K562 (cell line): ENCODE measurements around the gene CCDC71L. TPM values are rescaled to one million over a fixed set of nuclear protein-coding genes. Genes with fewer than 3 reads are reported as not detected.

Experiments
- ATAC-seq: fragments of 200-7000 bp; cut with Tn5 transposase; 3 replicates; pipeline ENCODE4 v1.9.1; 2020; ENCODE audit warnings: moderate library complexity
- BruUV-seq: library from RNA; stranded (reverse); fragments of 400-500 nt; replicated peaks from 2 replicates; lab custom pipeline; 2021; lab: Mats Ljungman, UMichigan
- CTCF ChIA-PET: fragments of 300-600 bp; formaldehyde crosslinking; extraction: SDS; loops from one replicate; lab custom pipeline; 2021; ENCODE audit warnings: low intra/inter-chr PET ratio; lab: Yijun Ruan, JAX
- POLR2A ChIA-PET: fragments of 300-600, 350-650 bp; sonication (Branson Sonifier 250); formaldehyde crosslinking; extraction: SDS; loops from one replicate; lab custom pipeline; 2021; ENCODE audit warnings: antibody characterized with exemption, inconsistent platforms; lab: Yijun Ruan, JAX
- DNase-seq, 4 experiments: peaks; one replicate each; pipeline versions ENCODE4 v3.0.0 to v3.0.0-alpha.2; 2011 to 2018; ENCODE audit warnings: low spot score in 3 of 4, mixed read lengths in 3 of 4; ENCODE audit errors: extremely low read depth in 1 of 4
- FAIRE-seq: peaks from 2 replicates; lab custom pipeline; 2011; peaks lifted over from hg19 to GRCh38; lab: Jason Lieb, UNC
- H2AFZ ChIP-seq: 2 replicates; pipeline ENCODE4 v1.6.0; 2011; ENCODE audit warnings: low read depth, low read length, control low read depth, inconsistent platforms
- H3K27ac ChIP-seq: fragments of 200-600 bp; 3 replicates; pipeline ENCODE4 v1.8.0; 2011; ENCODE audit warnings: low read depth, mild to moderate bottlenecking, control low read depth, inconsistent platforms, low read length, moderate library complexity, mixed read lengths; ENCODE audit errors: extremely low read depth
- H3K27me3 ChIP-seq, 2 experiments: fragments of 300-600 bp in 1 of 2; 2 replicates in 1 of 2; 3 replicates in 1 of 2; pipeline versions ENCODE4 v1.6.0 to v1.8.0; 2011; ENCODE audit warnings: inconsistent platforms in 2 of 2, low read length in 2 of 2, mild to moderate bottlenecking in 1 of 2, mixed read lengths in 1 of 2, moderate library complexity in 1 of 2; ENCODE audit not compliant: control insufficient read depth in 2 of 2, insufficient read depth in 2 of 2
- H3K36me3 ChIP-seq: fragments of 300-600 bp; 3 replicates; pipeline ENCODE4 v1.8.0; 2011; ENCODE audit warnings: mild to moderate bottlenecking, low read length, inconsistent platforms; ENCODE audit not compliant: control insufficient read depth, insufficient read depth
- H3K4me1 ChIP-seq, 2 experiments: fragments of 200-600 bp in 1 of 2; replicated peaks in 1 of 2; 2 replicates in 1 of 2; 3 replicates in 1 of 2; pipeline versions ENCODE4 v1.5.1 to v1.8.0; 2011; ENCODE audit warnings: inconsistent platforms in 2 of 2, low read length in 2 of 2, mild to moderate bottlenecking in 1 of 2, mixed read lengths in 1 of 2, moderate library complexity in 1 of 2; ENCODE audit not compliant: control insufficient read depth in 2 of 2, insufficient read depth in 2 of 2
- H3K4me2 ChIP-seq: 2 replicates; pipeline ENCODE4 v1.6.1; 2011; ENCODE audit warnings: low read length, control low read depth, inconsistent platforms, mixed read lengths; ENCODE audit not compliant: insufficient read depth
- H3K4me3 ChIP-seq: fragments of 200-600 bp; sonication (generic), shearing (Covaris generic); 2 replicates; pipeline ENCODE4 v1.5.1; 2016; ENCODE audit warnings: control low read depth, inconsistent platforms
- H3K79me2 ChIP-seq: fragments of 200-600 bp; 3 replicates; pipeline ENCODE4 v1.8.0; 2011; ENCODE audit warnings: low read length, inconsistent platforms; ENCODE audit not compliant: control insufficient read depth, insufficient read depth
- H3K9ac ChIP-seq, 2 experiments: 2 replicates each; pipeline versions ENCODE4 v1.6.0 to v1.6.1; 2011; ENCODE audit warnings: low read depth in 2 of 2, low read length in 2 of 2, control low read depth in 1 of 2, inconsistent platforms in 1 of 2, mild to moderate bottlenecking in 1 of 2, mixed read lengths in 1 of 2; ENCODE audit not compliant: insufficient read depth in 1 of 2
- H3K9me1 ChIP-seq: one replicate; pipeline ENCODE4 v1.6.0; 2011; ENCODE audit warnings: inconsistent platforms, mild to moderate bottlenecking, low read length, moderate library complexity; ENCODE audit not compliant: control insufficient read depth, insufficient read depth
- H3K9me3 ChIP-seq: replicated peaks from 2 replicates; pipeline ENCODE4 v1.5.1; 2011; ENCODE audit warnings: low read depth, low read length, inconsistent platforms; ENCODE audit not compliant: control insufficient read depth, insufficient read depth
- H4K20me1 ChIP-seq: replicated peaks from 2 replicates; pipeline ENCODE4 v1.6.1; 2011; ENCODE audit warnings: low read length, inconsistent platforms, mixed read lengths; ENCODE audit not compliant: control insufficient read depth, insufficient read depth
- CEBPG ChIP-seq, 3 experiments: fragments of 200-800 bp in 1 of 3; sonication (Bioruptor generic) in 1 of 3; sonication (generic) in 1 of 3; formaldehyde crosslinking in 1 of 3; IDR thresholded peaks in 2 of 3; conservative IDR thresholded peaks in 1 of 3; 2 replicates each; pipeline versions ENCODE4 v1.6.1 to v1.8.0; 2016 to 2022; ENCODE audit warnings: missing compliant biosample characterization in 2 of 3, missing genetic modification characterization in 2 of 3, mild to moderate bottlenecking in 1 of 3, missing genetic modification reagents in 1 of 3
- JUND ChIP-seq, 2 experiments: IDR thresholded peaks; 2 replicates in 1 of 2; 3 replicates in 1 of 2; pipeline ENCODE4 v1.6.1; 2011; ENCODE audit warnings: borderline replicate concordance in 2 of 2, low read depth in 2 of 2, low read length in 2 of 2, improper control_type of control experiment in 1 of 2, missing biosample characterization in 1 of 2, missing genetic modification characterization in 1 of 2, missing genetic modification reagents in 1 of 2
- POLR3A ChIP-seq: IDR thresholded peaks from 2 replicates; pipeline ENCODE4 v1.6.1; 2011; ENCODE audit warnings: borderline replicate concordance, mild to moderate bottlenecking, moderate library complexity; ENCODE audit not compliant: insufficient read length, insufficient read depth; ENCODE audit errors: extremely low read depth
- ZNF175 ChIP-seq: fragments of 200-800 bp; sonication (Bioruptor generic); IDR thresholded peaks from 2 replicates; pipeline ENCODE4 v1.6.1; 2016; ENCODE audit warnings: low read depth, mild to moderate bottlenecking, missing genetic modification characterization, missing compliant biosample characterization
- WGBS: fragments of 100-300 bp; shearing (Covaris generic); methylation state at CpG from one replicate; pipeline ENCODE4 v1.1.6; 2016; ENCODE audit warnings: low coverage, mixed read lengths; ENCODE audit not compliant: insufficient coverage; ENCODE audit errors: missing lambda C conversion rate; 5-methylcytosine and 5-hydroxymethylcytosine counted together
- in situ Hi-C: fragments of 300-500 bp; cut with MboI; formaldehyde crosslinking; loops from 4 replicates; pipeline ENCODE4 v1.15.0; 2018; ENCODE audit warnings: inconsistent platforms, mixed read lengths
- intact Hi-C: fragments of 100-400 bp; cut with micrococcal nuclease; formaldehyde crosslinking; loops from 2 replicates; pipeline ENCODE4 v1.14.2; 2022
- polyA plus RNA-seq, 8 experiments: library from polyadenylated mRNA; depleted of rRNA in 4 of 8; stranded (reverse) in 5 of 8; unstranded in 3 of 8; fragments of >200 nt; fragmentation: Nextera tagmentation in 2 of 8; fragmentation: Illumina TruSeq in 1 of 8; extraction: Ambion mirVana in 2 of 8; extraction: Trizol in 1 of 8; gene quantifications; 2 replicates each; pipeline versions ENCODE4 v1.2.1 to v1.2.3, GENCODE V29; 2011 to 2014; ENCODE audit warnings: inconsistent platforms in 1 of 8, missing spikeins in 1 of 8
- total RNA-seq, 7 experiments: library from RNA; depleted of rRNA in 6 of 7; stranded (reverse); fragments of >200 nt in 6 of 7; fragmentation: Illumina TruSeq in 2 of 7; extraction: Trizol in 2 of 7; gene quantifications; 2 replicates each; pipeline versions ENCODE4 v1.2.1 to v1.2.3, GENCODE V29; 2011 to 2021; ENCODE audit warnings: low replicate concordance in 1 of 7
- TF ChIP-seq, protein P1 (sequence below): sonication (generic); formaldehyde crosslinking; IDR thresholded peaks from 2 replicates; pipeline ENCODE4 v1.9.0; 2022; ENCODE audit warnings: mild to moderate bottlenecking, missing genetic modification reagents
- TF ChIP-seq, protein P2 (sequence below), 2 experiments: fragments of 450-650 bp in 1 of 2; sonication (generic) in 1 of 2; formaldehyde crosslinking in 1 of 2; IDR thresholded peaks in 1 of 2; conservative IDR thresholded peaks in 1 of 2; 2 replicates each; pipeline versions ENCODE4 v1.6.1 to v1.8.1; 2016 to 2023; ENCODE audit warnings: mild to moderate bottlenecking in 2 of 2, moderate library complexity in 2 of 2, inconsistent platforms in 1 of 2, missing genetic modification reagents in 1 of 2
- TF ChIP-seq, protein P3 (sequence below): fragments of 450-650 bp; formaldehyde crosslinking; IDR thresholded peaks from 2 replicates; pipeline ENCODE4 v1.4.0; 2022; ENCODE audit warnings: missing genetic modification characterization

CCDC71L gene
- total and polyA plus RNA-seq, 9 of the 15 experiments (the other 6 are each of a cell fraction or from before 2014, with no cell fraction given): 5.7 to 108 (median 25.4) TPM

DNA sequence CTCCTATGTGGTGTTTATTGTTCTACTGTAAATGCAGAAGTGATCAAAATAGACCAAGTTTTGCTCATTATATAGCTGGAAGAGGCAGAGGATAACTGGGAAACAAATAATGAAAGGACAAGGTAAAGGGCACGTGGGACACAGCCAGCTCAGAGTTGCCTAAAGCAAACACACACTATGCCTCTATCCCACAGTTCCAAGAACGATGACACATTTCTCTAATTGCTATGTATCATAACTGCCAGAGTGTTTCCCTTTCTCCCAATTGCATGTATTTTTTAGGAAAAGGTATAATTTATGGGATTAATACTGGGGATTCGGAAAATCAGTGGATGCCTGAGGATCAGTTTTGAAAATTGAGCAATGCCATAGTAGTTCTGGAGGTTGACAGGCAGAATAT is 49.0 kb downstream of the CCDC71L start:
- intact Hi-C loops (no loop called here), in situ Hi-C loops (no loop called here)
- Histone ChIP-seq H3K4me3 (no peak overlapping the region), H3K79me2 (no peaks in the 10 kb centered on the region), H3K36me3 (no peaks in the 10 kb centered on the region), H3K9ac (no peak overlapping the region), H3K4me1 (peaks cover 14 to 31% of the 10 kb centered on the region in 2 experiments), H3K9me1 (no peaks in the 10 kb centered on the region), H3K9me3 (0 out of 2 replicates have a peak, but pooled peaks cover 3% of the 10 kb centered on the region), H4K20me1 (no peaks in the 10 kb centered on the region), H3K27ac (no peak overlapping the region), H2AFZ (peak overlapping the region; percentile 5; the same call in 1 of the 2 replicates), H3K27me3 (no peaks in the 10 kb centered on the region), H3K4me2 (no peak overlapping the region)
- no peak for DNase-seq
- no peak for FAIRE-seq
- ChIA-PET POLR2A (interaction anchor here (1.0 to 1.5 kb wide), 2 partner anchors 10 kb away, joined by 3 read pairs; no protein-coding TSS in a partner anchor), CTCF (no interaction called here)
- whole genome bisulfite sequencing: 48% methylated on average over 3 of the region's 3 CpGs
- no peak for ATAC-seq
- BruUV-seq: no TSS peak
- TF ChIP-seq, protein P1, sequence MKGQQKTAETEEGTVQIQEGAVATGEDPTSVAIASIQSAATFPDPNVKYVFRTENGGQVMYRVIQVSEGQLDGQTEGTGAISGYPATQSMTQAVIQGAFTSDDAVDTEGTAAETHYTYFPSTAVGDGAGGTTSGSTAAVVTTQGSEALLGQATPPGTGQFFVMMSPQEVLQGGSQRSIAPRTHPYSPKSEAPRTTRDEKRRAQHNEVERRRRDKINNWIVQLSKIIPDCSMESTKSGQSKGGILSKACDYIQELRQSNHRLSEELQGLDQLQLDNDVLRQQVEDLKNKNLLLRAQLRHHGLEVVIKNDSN (CRISPR knock-in tag): no peak
- peak; percentile 20; the same call in 1 of the 2 replicates for TF ChIP-seq JUND (IDR thresholded peaks at IDR 0.05; ENCODE audit: borderline replicate concordance, low read depth, low read length)
- TF ChIP-seq JUND (tag; IDR thresholded peaks at IDR 0.05; ENCODE audit: borderline replicate concordance, low read depth, low read length): no peak
- TF ChIP-seq CEBPG (CRISPR knock-in tag; IDR thresholded peaks at IDR 0.05): no peak
- peak in 1 of 2 experiments; percentile 58; a peak in 2 of 4 replicates for TF ChIP-seq CEBPG (tag; conservative IDR thresholded peaks at IDR 0.05 in 1 of 2, IDR thresholded peaks at IDR 0.05 in 1 of 2)
- TF ChIP-seq POLR3A: no peak
- TF ChIP-seq, protein P2, sequence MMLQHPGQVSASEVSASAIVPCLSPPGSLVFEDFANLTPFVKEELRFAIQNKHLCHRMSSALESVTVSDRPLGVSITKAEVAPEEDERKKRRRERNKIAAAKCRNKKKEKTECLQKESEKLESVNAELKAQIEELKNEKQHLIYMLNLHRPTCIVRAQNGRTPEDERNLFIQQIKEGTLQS (IDR thresholded peaks at IDR 0.05): peak; percentile 40; the same call in 1 of the 2 replicates
- TF ChIP-seq, protein P2 (CRISPR knock-in tag; conservative IDR thresholded peaks at IDR 0.05): no peak
- 0 out of 2 replicates have a peak, but pooled peaks have one; percentile 37 for TF ChIP-seq ZNF175 (CRISPR knock-in tag)
- TF ChIP-seq, protein P3, sequence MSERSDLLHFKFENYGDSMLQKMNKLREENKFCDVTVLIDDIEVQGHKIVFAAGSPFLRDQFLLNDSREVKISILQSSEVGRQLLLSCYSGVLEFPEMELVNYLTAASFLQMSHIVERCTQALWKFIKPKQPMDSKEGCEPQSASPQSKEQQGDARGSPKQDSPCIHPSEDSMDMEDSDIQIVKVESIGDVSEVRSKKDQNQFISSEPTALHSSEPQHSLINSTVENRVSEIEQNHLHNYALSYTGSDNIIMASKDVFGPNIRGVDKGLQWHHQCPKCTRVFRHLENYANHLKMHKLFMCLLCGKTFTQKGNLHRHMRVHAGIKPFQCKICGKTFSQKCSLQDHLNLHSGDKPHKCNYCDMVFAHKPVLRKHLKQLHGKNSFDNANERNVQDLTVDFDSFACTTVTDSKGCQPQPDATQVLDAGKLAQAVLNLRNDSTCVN (CRISPR knock-in tag): no peak
